ENCODE results near the gene TAF4. TPM values are rescaled to one million over a fixed set of nuclear protein-coding genes. Genes with fewer than 3 reads are reported as not detected.

Gene TAF4
- total and polyA plus RNA-seq, 2 of the 13 experiments (the other 11 are each of a cell fraction or from before 2014, with no cell fraction given) = 5.9 to 12.0 TPM

GRCh38 chr20:62066339-62066982, 780 bp upstream of the TAF4 start (continued):
- 0 out of 2 replicates have a peak, but pooled peaks have one; percentile 28 for TF ChIP-seq HNF4G (IDR thresholded peaks at IDR 0.05; ENCODE audit: borderline replicate concordance, low read depth, low read length)
- TF ChIP-seq HNF4G (CRISPR knock-in tag; IDR thresholded peaks at IDR 0.05; ENCODE audit: borderline replicate concordance, low read depth) = 0 out of 2 replicates have a peak, but pooled peaks have one; percentile 26
- no peak for TF ChIP-seq MED8 (CRISPR knock-in tag; IDR thresholded peaks at IDR 0.05; ENCODE audit: insufficient replicate concordance)
- no peak for TF ChIP-seq ZNF691 (CRISPR knock-in tag; IDR thresholded peaks at IDR 0.05; ENCODE audit: borderline replicate concordance, low read depth)
- TF ChIP-seq ZNF124 (CRISPR knock-in tag; IDR thresholded peaks at IDR 0.05) = peak; percentile 52; the same call in 1 of the 2 replicates
- TF ChIP-seq ZNF749 (CRISPR knock-in tag; IDR thresholded peaks at IDR 0.05; ENCODE audit: borderline replicate concordance) = no peak; the same call in 1 of the 2 replicates
- peak; percentile 47 for TF ChIP-seq YY1 (IDR thresholded peaks at IDR 0.05; ENCODE audit: insufficient read depth, insufficient replicate concordance, low read depth, low read length)
- TF ChIP-seq ZSCAN12 (CRISPR knock-in tag; IDR thresholded peaks at IDR 0.05) = no peak
- no peak for TF ChIP-seq JDP2 (CRISPR knock-in tag; IDR thresholded peaks at IDR 0.05; ENCODE audit: borderline replicate concordance)
- 0 out of 2 replicates have a peak, but pooled peaks have one; percentile 14 for TF ChIP-seq AKNA (CRISPR knock-in tag; IDR thresholded peaks at IDR 0.05; ENCODE audit: borderline replicate concordance)
- TF ChIP-seq MEIS1 (CRISPR knock-in tag; IDR thresholded peaks at IDR 0.05; ENCODE audit: borderline replicate concordance) = 0 out of 2 replicates have a peak, but pooled peaks have one; percentile 39
- no peak for TF ChIP-seq ZNF354B (CRISPR knock-in tag; IDR thresholded peaks at IDR 0.05)
- no peak; the same call in none of the 2 replicates for TF ChIP-seq KMT2B (CRISPR knock-in tag; IDR thresholded peaks at IDR 0.05)
- no peak for TF ChIP-seq HOMEZ (CRISPR knock-in tag; IDR thresholded peaks at IDR 0.05; ENCODE audit: low read depth)
- TF ChIP-seq HMGXB4 (CRISPR knock-in tag; IDR thresholded peaks at IDR 0.05; ENCODE audit: borderline replicate concordance in 1 of 2, low read depth in 1 of 2) = peak in 1 of 2 experiments; percentile 58; a peak in 2 of 4 replicates
- no peak for TF ChIP-seq ZNF788 (CRISPR knock-in tag; IDR thresholded peaks at IDR 0.05; ENCODE audit: borderline replicate concordance)
- TF ChIP-seq ZNF563 (CRISPR knock-in tag; IDR thresholded peaks at IDR 0.05) = peak; percentile 37; the same call in 1 of the 2 replicates
- peak; percentile 44 for TF ChIP-seq ASH2L (IDR thresholded peaks at IDR 0.05; ENCODE audit: insufficient read length, low read depth, low read length)
- TF ChIP-seq REPIN1 (CRISPR knock-in tag; IDR thresholded peaks at IDR 0.05; ENCODE audit: borderline replicate concordance, low read depth) = no peak

Measured in HepG2 (cell line).